ENCODE results near the gene DAB2IP. TPM values are rescaled to one million over a fixed set of nuclear protein-coding genes. Genes with fewer than 3 reads are reported as not detected.

DAB2IP gene
- total RNA-seq, 1 donor from 2014 or later, result 41.7 TPM

- no peak for DNase-seq (ENCODE audit: low read depth)
- Histone ChIP-seq H3K9ac (ENCODE audit: low read length) (no peak overlapping the region), H2AFZ (ENCODE audit: low read depth, low read length) (no peak overlapping the region), H3K36me3 (ENCODE audit: insufficient read depth, low read length) (no peaks in the 10 kb centered on the region), H3K4me2 (ENCODE audit: low read length) (no peak overlapping the region), H4K20me1 (ENCODE audit: insufficient read depth, low read length) (no peaks in the 10 kb centered on the region), H3K79me2 (ENCODE audit: insufficient read depth, low read length) (no peaks in the 10 kb centered on the region), H3K27ac (ENCODE audit: low read depth, low read length) (no peak overlapping the region), H3K4me3 (ENCODE audit: insufficient read depth, low read depth, low read length) (no peak overlapping the region), H3K27me3 (ENCODE audit: insufficient read depth, low read length) (no peaks in the 10 kb centered on the region), H3K4me1 (ENCODE audit: insufficient read depth, low read length) (no peaks in the 10 kb centered on the region), H3K9me3 (ENCODE audit: insufficient read depth, low read depth, low read length) (no peaks in the 10 kb centered on the region)
- Mint-ChIP-seq H3K27ac (ENCODE audit: unreplicated experiment) (no peak overlapping the region), H3K4me3 (ENCODE audit: unreplicated experiment) (no peak overlapping the region), H3K36me3 (ENCODE audit: low read depth, unreplicated experiment) (no peaks in the 10 kb centered on the region), H3K27me3 (ENCODE audit: low read depth, unreplicated experiment) (peaks cover 23% of the 10 kb centered on the region), H3K4me1 (ENCODE audit: low read depth, unreplicated experiment) (no peaks in the 10 kb centered on the region), H3K9me3 (ENCODE audit: unreplicated experiment) (peaks cover 5% of the 10 kb centered on the region)
- no peak for FAIRE-seq
- no peak for TF ChIP-seq EZH2 (IDR thresholded peaks at IDR 0.05; ENCODE audit: insufficient read depth, low read length)
Measured at GRCh38 chr9:121827251-121827967, 176.0 kb downstream of the DAB2IP start.

DNA sequence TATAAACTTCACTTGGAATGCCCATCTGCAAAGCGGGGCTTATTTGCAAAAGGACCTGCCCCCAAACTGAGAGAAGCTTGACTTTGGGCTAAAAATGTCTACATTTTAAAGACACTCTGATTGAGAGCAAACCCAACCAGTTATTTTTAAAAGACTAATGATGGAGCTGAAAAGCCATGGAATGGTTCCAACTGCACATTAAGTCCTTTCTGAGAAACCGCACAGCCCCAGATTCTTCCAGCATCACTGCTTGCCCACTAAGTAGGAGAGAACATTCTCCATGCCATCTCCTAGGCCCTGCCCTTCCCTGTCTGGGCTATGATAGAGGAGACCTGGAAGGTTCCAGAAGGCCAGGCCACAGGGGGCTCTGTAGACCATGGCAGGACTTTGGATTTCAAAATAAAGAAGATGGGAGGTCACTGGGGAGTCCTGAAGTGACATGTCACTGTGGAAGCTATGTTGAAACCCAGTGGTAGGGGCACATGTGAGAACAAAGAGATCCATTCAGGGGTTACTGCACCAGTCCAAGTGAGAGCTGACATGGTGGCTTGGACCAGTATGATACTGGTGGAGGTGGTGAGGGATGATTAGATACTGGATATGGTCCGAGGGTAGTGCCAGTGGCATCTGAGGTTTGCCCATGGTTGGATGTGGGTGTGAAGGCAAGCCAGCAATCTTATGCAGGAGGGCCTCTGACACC, 179.2 kb downstream of the DAB2IP start:
- H3K4me1 Mint-ChIP-seq (ENCODE audit: low read depth, unreplicated experiment), result no peaks in the 10 kb centered on the region
- no peaks in the 10 kb centered on the region for H3K27me3 ChIP-seq (ENCODE audit: insufficient read depth, low read length)
- no peaks in the 10 kb centered on the region for H3K36me3 ChIP-seq (ENCODE audit: insufficient read depth, low read length)
- H3K4me1 ChIP-seq (ENCODE audit: insufficient read depth, low read length), result no peaks in the 10 kb centered on the region
- H3K27ac ChIP-seq (ENCODE audit: low read depth, low read length), result no peak overlapping the region
- TF ChIP-seq EZH2 (IDR thresholded peaks at IDR 0.05; ENCODE audit: insufficient read depth, low read length) (no peak), CTCF (IDR thresholded peaks at IDR 0.05; ENCODE audit: insufficient read depth, low read depth, low read length) (no peak)
- DNase-seq (ENCODE audit: low read depth) (no peak), FAIRE-seq (no peak)
- H4K20me1 ChIP-seq (ENCODE audit: insufficient read depth, low read length), result no peaks in the 10 kb centered on the region
- H3K4me3 Mint-ChIP-seq (ENCODE audit: unreplicated experiment), result no peak overlapping the region
- H3K27ac Mint-ChIP-seq (ENCODE audit: unreplicated experiment), result no peak overlapping the region
- peaks cover 5% of the 10 kb centered on the region for H3K9me3 Mint-ChIP-seq (ENCODE audit: unreplicated experiment)
- H3K9ac ChIP-seq (ENCODE audit: low read length), result no peak overlapping the region
- no peaks in the 10 kb centered on the region for H3K9me3 ChIP-seq (ENCODE audit: insufficient read depth, low read depth, low read length)
- H2AFZ ChIP-seq (ENCODE audit: low read depth, low read length), result no peak overlapping the region
- no peaks in the 10 kb centered on the region for H3K79me2 ChIP-seq (ENCODE audit: insufficient read depth, low read length)
- no peak overlapping the region for H3K4me3 ChIP-seq (ENCODE audit: insufficient read depth, low read depth, low read length)
- peaks cover 29% of the 10 kb centered on the region for H3K27me3 Mint-ChIP-seq (ENCODE audit: low read depth, unreplicated experiment)
- H3K4me2 ChIP-seq (ENCODE audit: low read length), result no peak overlapping the region
- H3K36me3 Mint-ChIP-seq (ENCODE audit: low read depth, unreplicated experiment), result no peaks in the 10 kb centered on the region

DNA sequence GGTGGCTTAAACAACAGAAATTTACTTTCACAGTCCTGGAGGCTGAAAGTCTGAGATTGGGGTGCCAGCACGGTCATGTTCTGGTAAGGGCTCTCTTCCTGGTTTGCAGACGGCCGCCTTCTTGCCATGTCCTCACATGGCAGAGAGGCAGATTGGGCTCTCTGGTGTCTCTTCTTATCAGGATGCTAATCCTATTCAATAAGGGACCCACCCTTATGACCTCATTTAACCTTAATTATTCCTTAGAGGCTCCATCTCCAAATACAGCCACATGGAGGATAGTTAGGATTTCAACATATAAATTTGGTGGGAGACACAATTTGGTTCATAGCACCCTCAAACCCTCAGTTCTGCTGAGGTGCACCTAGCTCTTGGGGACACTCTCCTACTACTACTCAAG, 180.4 kb downstream of the DAB2IP start:
- no peak overlapping the region for H3K9ac ChIP-seq (ENCODE audit: low read length)
- no peaks in the 10 kb centered on the region for H3K79me2 ChIP-seq (ENCODE audit: insufficient read depth, low read length)
- no peaks in the 10 kb centered on the region for H3K36me3 ChIP-seq (ENCODE audit: insufficient read depth, low read length)
- no peak overlapping the region for H2AFZ ChIP-seq (ENCODE audit: low read depth, low read length)
- Mint-ChIP-seq H3K27me3 (ENCODE audit: low read depth, unreplicated experiment) (peaks cover 39% of the 10 kb centered on the region), H3K4me3 (ENCODE audit: unreplicated experiment) (no peak overlapping the region), H3K27ac (ENCODE audit: unreplicated experiment) (peak overlapping the region; percentile 59), H3K4me1 (ENCODE audit: low read depth, unreplicated experiment) (no peaks in the 10 kb centered on the region), H3K9me3 (ENCODE audit: unreplicated experiment) (peaks cover 5% of the 10 kb centered on the region), H3K36me3 (ENCODE audit: low read depth, unreplicated experiment) (no peaks in the 10 kb centered on the region)
- H3K4me2 ChIP-seq (ENCODE audit: low read length), result no peak overlapping the region
- H3K27me3 ChIP-seq (ENCODE audit: insufficient read depth, low read length), result no peaks in the 10 kb centered on the region
- FAIRE-seq, result no peak
- H3K4me3 ChIP-seq (ENCODE audit: insufficient read depth, low read depth, low read length), result no peak overlapping the region
- no peaks in the 10 kb centered on the region for H3K9me3 ChIP-seq (ENCODE audit: insufficient read depth, low read depth, low read length)
- DNase-seq (ENCODE audit: low read depth), result no peak
- no peaks in the 10 kb centered on the region for H3K4me1 ChIP-seq (ENCODE audit: insufficient read depth, low read length)
- no peaks in the 10 kb centered on the region for H4K20me1 ChIP-seq (ENCODE audit: insufficient read depth, low read length)
- H3K27ac ChIP-seq (ENCODE audit: low read depth, low read length), result no peak overlapping the region
- TF ChIP-seq EZH2 (IDR thresholded peaks at IDR 0.05; ENCODE audit: insufficient read depth, low read length) (no peak), CTCF (IDR thresholded peaks at IDR 0.05; ENCODE audit: insufficient read depth, low read depth, low read length) (no peak)
